ENCODE measurements around the gene HEATR5A. TPM values are rescaled to one million over a fixed set of nuclear protein-coding genes. Genes with fewer than 3 reads are reported as not detected.

Gene HEATR5A
- total RNA-seq, 1 experiment from 2014 or later, result 12.7 TPM

GRCh38 chr14:31435276-31435675 lies 14.9 kb upstream of the HEATR5A start:
- ATAC-seq (no peak), DNase-seq (no peak)
- no peak for TF ChIP-seq CTCF (conservative IDR thresholded peaks at IDR 0.05; ENCODE audit: low read depth, low read length)
- TF ChIP-seq EZH2phosphoT487 (IDR thresholded peaks at IDR 0.05; ENCODE audit: borderline replicate concordance, low read length), result no peak
- TF ChIP-seq EZH2 (IDR thresholded peaks at IDR 0.05; ENCODE audit: low read length, unreplicated experiment), result no peak
- ChIA-PET POLR2A (ENCODE audit: unreplicated experiment) (interaction anchor here (0.5 kb wide), 1 partner anchor 252 kb away, joined by 4 read pairs; no protein-coding TSS in a partner anchor), CTCF (no interaction called here)
- H3K27me3 ChIP-seq (ENCODE audit: low read length), result no peaks in the 10 kb centered on the region
- no peak overlapping the region for H3K4me3 ChIP-seq (ENCODE audit: low read length)
- no TSS peak for BruUV-seq (replicated peaks)
- no peak overlapping the region for H2AFZ ChIP-seq (ENCODE audit: low read length)
- H3K4me2 ChIP-seq (ENCODE audit: low read length), result no peak overlapping the region
- no peaks in the 10 kb centered on the region for H3K36me3 ChIP-seq (ENCODE audit: low read depth, low read length)
- H4K20me1 ChIP-seq (ENCODE audit: low read length), result no peaks in the 10 kb centered on the region
- no peak overlapping the region for H3K9ac ChIP-seq (ENCODE audit: low read length)
- H3K27ac ChIP-seq (ENCODE audit: low read length), result no peak overlapping the region
- H3K9me3 ChIP-seq (ENCODE audit: low read length), result no peaks in the 10 kb centered on the region
- no peaks in the 10 kb centered on the region for H3F3A ChIP-seq (ENCODE audit: low read length, unreplicated experiment)
- intact Hi-C loops (cut with micrococcal nuclease), result no loop called here
- no peaks in the 10 kb centered on the region for H3K4me1 ChIP-seq (ENCODE audit: insufficient read depth, low read length)
- H3K9me2 ChIP-seq (replicated peaks; ENCODE audit: low read length), result no peaks in the 10 kb centered on the region
- no peaks in the 10 kb centered on the region for H3K79me2 ChIP-seq (ENCODE audit: low read length)

- H3K9ac ChIP-seq (ENCODE audit: low read length), result no peak overlapping the region
- H3K4me1 ChIP-seq (ENCODE audit: insufficient read depth, low read length), result no peaks in the 10 kb centered on the region
- no peaks in the 10 kb centered on the region for H3K79me2 ChIP-seq (ENCODE audit: low read length)
- no peak overlapping the region for H2AFZ ChIP-seq (ENCODE audit: low read length)
- ChIA-PET POLR2A (ENCODE audit: unreplicated experiment) (no interaction called here), CTCF (no interaction called here)
- no peaks in the 10 kb centered on the region for H3K9me2 ChIP-seq (replicated peaks; ENCODE audit: low read length)
- no peaks in the 10 kb centered on the region for H4K20me1 ChIP-seq (ENCODE audit: low read length)
- no peak for ATAC-seq
- intact Hi-C loops (cut with micrococcal nuclease), result no loop called here
- no peak overlapping the region for H3K27ac ChIP-seq (ENCODE audit: low read length)
- H3K36me3 ChIP-seq (ENCODE audit: low read depth, low read length), result no peaks in the 10 kb centered on the region
- BruUV-seq (replicated peaks), result no TSS peak
- H3K4me3 ChIP-seq (ENCODE audit: low read length), result no peak overlapping the region
- H3K9me3 ChIP-seq (ENCODE audit: low read length), result no peaks in the 10 kb centered on the region
- TF ChIP-seq EZH2 (IDR thresholded peaks at IDR 0.05; ENCODE audit: low read length, unreplicated experiment), result no peak
- H3F3A ChIP-seq (ENCODE audit: low read length, unreplicated experiment), result no peaks in the 10 kb centered on the region
- no peaks in the 10 kb centered on the region for H3K27me3 ChIP-seq (ENCODE audit: low read length)
- no peak overlapping the region for H3K4me2 ChIP-seq (ENCODE audit: low read length)
- no peak for DNase-seq
These were observed 10.4 kb upstream of the HEATR5A start for GRCh38 chr14:31430634-31431264.

- no peaks in the 10 kb centered on the region for H3K4me1 ChIP-seq (ENCODE audit: insufficient read depth, low read length)
- H3K79me2 ChIP-seq (ENCODE audit: low read length), result no peaks in the 10 kb centered on the region
- BruUV-seq (replicated peaks), result no TSS peak
- ATAC-seq (no peak), DNase-seq (no peak)
- no peaks in the 10 kb centered on the region for H3K9me3 ChIP-seq (ENCODE audit: low read length)
- ChIA-PET CTCF (no interaction called here), POLR2A (ENCODE audit: unreplicated experiment) (no interaction called here)
- no peaks in the 10 kb centered on the region for H3K9me2 ChIP-seq (replicated peaks; ENCODE audit: low read length)
- H2AFZ ChIP-seq (ENCODE audit: low read length), result no peak overlapping the region
- H3K4me3 ChIP-seq (ENCODE audit: low read length), result no peak overlapping the region
- no peak overlapping the region for H3K27ac ChIP-seq (ENCODE audit: low read length)
- H4K20me1 ChIP-seq (ENCODE audit: low read length), result no peaks in the 10 kb centered on the region
- H3K9ac ChIP-seq (ENCODE audit: low read length), result no peak overlapping the region
- H3K27me3 ChIP-seq (ENCODE audit: low read length), result no peaks in the 10 kb centered on the region
- H3K4me2 ChIP-seq (ENCODE audit: low read length), result no peak overlapping the region
- H3K36me3 ChIP-seq (ENCODE audit: low read depth, low read length), result no peaks in the 10 kb centered on the region
- H3F3A ChIP-seq (ENCODE audit: low read length, unreplicated experiment), result no peaks in the 10 kb centered on the region
- intact Hi-C loops (cut with micrococcal nuclease), result no loop called here
- no peak for TF ChIP-seq EZH2phosphoT487 (IDR thresholded peaks at IDR 0.05; ENCODE audit: borderline replicate concordance, low read length)
- TF ChIP-seq CTCF (conservative IDR thresholded peaks at IDR 0.05; ENCODE audit: low read depth, low read length), result no peak
- TF ChIP-seq EZH2 (IDR thresholded peaks at IDR 0.05; ENCODE audit: low read length, unreplicated experiment), result no peak
These were observed 9.4 kb upstream of the HEATR5A start for GRCh38 chr14:31429791-31430190.

Measured in PC-3 (cell line).